Activated CD4-positive, CD25-positive, alpha-beta regulatory T cell treated with anti-CD3 and anti-CD28 coated beads, Interleukin-2, amount 50 U/mL, for 24 hours (primary cell): ENCODE data around the gene NBPF1.
"Not testable (repeated sequence)": the region's sequence is repeated elsewhere in the genome, so short reads cannot be mapped to it uniquely, and the experiment has no call there.

Experiments used
- ATAC-seq, 2 donors: fragments of 150-1000 bp; cut with Tn5 transposase; one replicate each; pipeline ENCODE4 v1.10.0; 2021; ENCODE audit warnings: mild to moderate bottlenecking in 1 of 2, moderate library complexity in 1 of 2

NBPF1 gene

DNA sequence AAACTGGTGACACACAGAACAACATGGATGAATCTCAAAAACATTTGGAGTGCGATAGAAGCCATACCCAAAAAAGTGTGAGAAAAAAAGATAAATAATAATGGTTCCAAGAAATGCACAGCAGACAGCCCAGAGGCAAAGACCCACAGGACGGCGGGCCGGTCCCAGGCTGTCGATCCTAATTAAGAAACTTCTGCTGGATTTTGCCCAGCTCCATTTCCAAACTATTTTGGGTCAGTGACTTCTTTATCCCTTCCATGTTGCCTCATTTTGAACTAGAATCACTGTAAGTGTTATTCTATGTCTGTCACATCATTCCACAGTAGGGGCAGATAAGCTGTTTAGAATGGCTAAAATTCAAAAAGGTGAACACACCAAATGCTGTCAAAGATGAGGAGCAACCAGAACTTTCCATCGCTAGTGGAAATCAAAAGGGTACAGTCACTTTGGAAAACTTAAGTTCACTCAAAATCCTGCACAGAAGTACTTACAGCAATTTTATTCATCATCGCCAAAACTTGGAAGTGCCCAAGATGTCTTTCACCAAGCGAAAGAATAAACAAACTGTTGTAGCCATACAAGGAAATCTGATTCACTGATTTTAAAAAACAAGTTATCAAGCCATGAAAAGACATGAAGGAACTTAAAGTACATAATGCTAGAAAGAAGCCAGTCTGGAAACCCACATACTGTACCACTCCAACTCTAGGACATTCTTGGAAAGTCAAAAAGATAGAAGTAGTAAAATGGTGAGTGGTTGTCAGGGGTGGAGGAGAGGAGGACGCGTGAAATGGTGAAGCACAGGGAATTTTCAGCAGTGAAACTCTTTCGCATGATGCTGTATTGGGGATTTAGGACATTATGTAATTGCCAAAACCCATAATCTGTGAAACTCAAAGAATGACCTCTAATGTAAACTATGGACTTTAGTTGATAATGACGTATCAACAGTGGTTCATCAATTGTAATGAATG, 7.5 kb downstream of the NBPF1 start:
- no peak for ATAC-seq

GRCh38 chr1:16605213-16605525, 8.2 kb downstream of the NBPF1 start:
- ATAC-seq: no peak

GRCh38 chr1:16604514-16605212, 8.7 kb downstream of the NBPF1 start:
- not testable (repeated sequence) for ATAC-seq

- not testable (repeated sequence) for ATAC-seq
Measured at GRCh38 chr1:16603623-16604022, 9.7 kb downstream of the NBPF1 start.

- ATAC-seq: not testable (repeated sequence)
Measured at GRCh38 chr1:16602336-16603011, 10.9 kb downstream of the NBPF1 start.

- ATAC-seq: not testable (repeated sequence)
Measured at GRCh38 chr1:16600855-16601786, 12.2 kb downstream of the NBPF1 start.

DNA sequence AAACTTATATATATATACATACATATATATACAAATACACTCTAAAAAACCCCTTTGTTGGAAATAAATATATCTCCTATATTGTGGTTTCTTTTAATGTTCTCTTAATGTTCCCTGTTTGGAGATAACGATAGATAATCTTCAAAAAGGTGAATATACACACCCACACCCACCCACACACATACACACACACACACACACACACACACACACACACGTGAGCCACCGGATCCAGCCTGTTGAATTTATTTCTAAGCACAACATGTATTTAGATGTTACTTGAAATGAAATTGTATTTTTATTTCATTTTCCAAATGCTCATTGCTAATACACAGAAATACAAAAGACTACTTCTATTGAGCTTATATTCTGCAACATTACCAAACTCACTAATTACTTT, 14.0 kb downstream of the NBPF1 start:
- ATAC-seq: not testable (repeated sequence)

- not testable (repeated sequence) for ATAC-seq
Measured at GRCh38 chr1:16595216-16595615, 18.1 kb downstream of the NBPF1 start.

DNA sequence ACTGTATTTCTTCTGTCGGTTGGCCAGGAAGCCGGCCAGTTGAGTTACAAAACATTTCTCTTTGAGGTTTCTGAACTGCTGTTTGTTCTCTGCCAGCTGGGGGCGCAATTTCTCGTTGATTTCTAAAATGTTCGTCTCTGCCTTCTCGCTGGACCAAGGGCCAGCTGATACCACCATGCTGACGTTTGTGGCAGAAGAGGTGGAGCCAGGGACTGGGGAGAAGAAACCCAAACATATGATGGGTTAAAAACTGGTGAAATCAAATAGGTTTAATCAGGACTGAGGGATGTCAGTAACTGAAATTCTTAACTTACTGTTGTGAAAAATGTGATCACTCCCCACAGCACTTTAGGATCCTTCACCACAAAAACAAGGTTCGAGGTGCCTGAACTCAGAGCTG, 21.5 kb downstream of the NBPF1 start:
- not testable (repeated sequence) for ATAC-seq

- ATAC-seq: not testable (repeated sequence)
Measured at GRCh38 chr1:16588081-16588480, 25.3 kb downstream of the NBPF1 start.

GRCh38 chr1:16587639-16588038, 25.7 kb downstream of the NBPF1 start:
- ATAC-seq: not testable (repeated sequence)

DNA sequence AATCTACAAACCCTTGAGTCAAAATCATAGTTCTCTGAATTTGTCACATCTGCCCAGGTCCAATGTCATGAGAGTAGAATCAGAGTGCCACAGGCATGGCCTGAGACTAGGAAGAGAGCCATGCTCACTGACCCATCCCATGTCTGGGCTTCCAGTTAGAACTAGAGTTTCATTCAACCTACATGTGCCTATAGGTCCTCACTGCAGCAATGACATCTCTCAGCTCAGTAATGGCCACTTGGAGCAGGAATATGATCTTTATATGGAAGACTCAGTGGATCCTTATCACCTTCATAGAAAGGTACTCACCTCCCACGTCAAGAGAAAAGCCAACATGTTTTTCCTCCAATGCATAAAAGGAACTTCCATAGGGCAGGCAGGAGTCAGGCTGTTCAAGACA, 48.0 kb downstream of the NBPF1 start:
- ATAC-seq: not testable (repeated sequence)

- ATAC-seq: not testable (repeated sequence)
Measured at GRCh38 chr1:16561035-16561434, 52.3 kb downstream of the NBPF1 start.

DNA sequence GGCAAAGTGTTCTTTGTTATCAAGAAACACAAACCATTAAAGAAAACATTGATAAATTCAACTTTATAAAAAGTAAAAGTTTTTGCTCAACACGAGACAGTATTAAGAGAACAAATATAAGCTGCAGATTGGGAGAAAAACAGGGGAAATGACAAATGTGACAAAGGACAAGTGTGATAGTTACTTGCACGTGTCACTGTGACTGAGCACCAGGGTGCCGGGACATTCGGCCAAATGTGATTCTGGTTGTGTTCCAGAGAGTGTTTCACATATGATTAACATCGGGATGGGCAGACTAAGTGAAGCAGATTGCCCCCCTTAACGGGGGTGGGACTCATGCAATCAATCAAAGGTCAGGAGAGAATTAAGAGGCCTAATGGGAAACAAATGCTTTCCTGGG, 52.9 kb downstream of the NBPF1 start:
- not testable (repeated sequence) for ATAC-seq

DNA sequence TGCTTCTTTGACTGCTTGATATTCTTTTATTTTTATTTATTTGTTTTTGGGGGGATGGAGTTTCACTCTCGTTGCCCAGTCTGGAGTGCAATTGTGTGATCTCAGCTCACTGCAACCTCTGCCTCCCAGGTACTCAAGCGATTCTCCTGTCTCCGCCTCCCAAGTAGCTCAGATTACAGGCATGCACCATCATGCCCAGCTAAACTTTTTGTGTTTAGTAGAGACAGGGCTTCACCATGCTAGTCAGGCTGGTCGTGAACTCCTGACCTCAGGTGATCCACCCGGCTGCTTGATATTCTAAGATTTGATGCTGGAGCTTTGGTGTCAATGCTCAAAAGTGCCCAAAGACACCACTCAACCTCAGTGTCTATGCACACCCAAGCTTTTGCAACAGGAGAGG, 53.7 kb downstream of the NBPF1 start:
- not testable (repeated sequence) for ATAC-seq

DNA sequence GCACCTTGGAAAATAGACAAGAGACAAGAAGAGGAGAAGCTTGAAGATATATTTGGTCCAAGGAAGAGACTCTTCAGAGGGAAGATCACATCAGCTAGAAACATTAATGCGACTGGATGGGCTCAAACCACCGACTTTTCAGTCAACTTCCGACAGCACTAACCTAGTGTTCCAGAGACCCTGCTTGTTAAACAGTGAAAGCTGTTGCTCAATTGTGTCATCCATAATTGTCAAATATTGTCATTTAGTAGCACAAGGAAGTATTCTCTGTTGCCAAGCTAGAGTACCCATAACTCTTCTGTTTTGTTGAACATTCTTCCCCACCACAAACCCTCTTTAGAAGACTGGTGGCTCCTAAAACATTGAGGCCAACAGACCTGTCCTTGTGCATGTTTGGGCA, 56.3 kb downstream of the NBPF1 start:
- ATAC-seq: not testable (repeated sequence)

DNA sequence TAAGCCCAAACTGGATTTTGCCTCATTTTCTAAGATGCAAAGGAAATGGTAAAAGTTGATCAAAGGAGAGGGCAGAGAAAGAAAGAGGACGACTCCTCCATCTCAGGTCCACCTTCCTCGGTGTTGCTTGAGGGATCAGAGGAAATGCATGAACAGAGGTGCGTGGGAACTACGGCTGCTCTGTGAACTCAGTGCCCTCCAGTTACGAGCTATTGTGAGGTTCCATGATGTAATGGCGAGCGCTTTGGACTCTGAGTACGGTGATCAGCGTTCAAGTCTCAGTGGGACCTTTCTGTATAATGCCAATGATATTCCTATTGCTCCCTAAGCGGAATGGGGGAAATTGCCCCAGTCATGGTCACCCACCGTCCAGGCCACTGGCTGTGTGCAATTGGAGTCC, 60.1 kb downstream of the NBPF1 start:
- not testable (repeated sequence) for ATAC-seq

GRCh38 chr1:16550212-16550918, 63.0 kb downstream of the NBPF1 start:
- ATAC-seq: not testable (repeated sequence)

GRCh38 chr1:16549545-16549944, 63.8 kb downstream of the NBPF1 start:
- not testable (repeated sequence) for ATAC-seq

DNA sequence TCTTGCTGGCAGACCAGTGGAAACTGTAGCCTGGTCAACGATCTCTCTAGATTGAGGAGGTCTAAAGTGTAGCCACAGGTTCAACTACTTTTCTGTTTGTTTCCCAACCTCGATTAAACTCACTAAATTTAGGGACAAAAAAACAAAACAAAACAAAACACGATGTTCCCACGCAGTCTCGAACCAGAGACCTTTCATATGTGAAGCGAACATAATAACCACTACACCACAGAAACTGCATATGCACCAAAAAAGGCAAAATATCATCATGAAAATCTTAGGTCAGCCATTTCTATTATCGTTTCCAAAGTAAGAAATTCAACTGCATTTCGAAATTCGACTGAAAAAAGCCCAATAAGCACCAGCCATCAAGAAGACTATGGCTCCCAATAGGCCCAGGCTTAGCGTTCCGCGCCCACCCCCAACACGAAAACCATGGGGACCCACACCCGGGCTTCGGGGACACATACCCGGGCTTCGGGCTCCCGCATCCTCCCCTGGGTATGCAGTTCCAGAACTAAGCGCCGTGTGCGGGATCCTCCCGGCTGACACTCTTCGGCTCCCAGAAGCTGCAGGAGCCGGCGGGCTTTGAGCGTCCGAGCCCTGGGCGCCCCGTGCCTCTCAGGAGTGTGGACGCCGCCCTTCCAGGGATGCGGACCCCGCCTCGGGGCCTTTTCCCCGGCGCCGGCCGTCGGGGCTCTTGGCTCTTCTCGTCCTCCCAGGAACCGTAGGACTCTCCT, 65.7 kb downstream of the NBPF1 start:
- ATAC-seq: not testable (repeated sequence)

DNA sequence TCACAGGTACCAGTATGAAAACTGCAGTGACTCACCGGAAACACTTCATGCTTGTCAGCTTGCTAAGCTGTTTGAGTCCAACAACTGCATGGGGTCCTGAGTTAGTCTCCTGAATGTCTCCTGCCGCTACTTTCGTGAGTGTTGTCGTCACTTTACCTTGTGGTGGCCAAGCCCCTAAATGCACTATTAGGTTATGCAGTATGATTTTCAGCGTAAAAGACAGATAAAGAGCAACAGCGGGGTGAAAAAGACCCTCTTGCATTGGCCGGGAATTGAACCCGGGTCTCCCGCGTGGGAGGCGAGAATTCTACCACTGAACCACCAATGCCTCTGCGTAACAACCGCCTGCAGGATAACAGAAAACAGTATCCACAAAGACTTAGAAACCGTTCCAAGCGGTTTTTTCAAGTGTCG, 67.7 kb downstream of the NBPF1 start:
- ATAC-seq: peak in 1 of 2 donors; percentile 17
